ENCODE measurements around the gene AGAP5. TPM values are rescaled to one million over a fixed set of nuclear protein-coding genes. Genes with fewer than 3 reads are reported as not detected.

AGAP5 gene
- polyA plus RNA-seq, 3 donors = 0.23 to 8.9 (median 0.44) TPM

- no peaks in the 10 kb centered on the region for H4K20me1 ChIP-seq (ENCODE audit: insufficient read depth, low read length)
- Mint-ChIP-seq H3K4me1 (peaks cover 14% of the 10 kb centered on the region), H3K4me3 (no peak overlapping the region), H3K27me3 (ENCODE audit: low read depth in 3 of 3) (peaks cover 0 to 3% (median 0%) of the 10 kb centered on the region in 3 donors), H3K9me3 (no peaks in the 10 kb centered on the region), H3K36me3 (no peaks in the 10 kb centered on the region), H3K27ac (peak overlapping the region in 1 of 7 donors; percentile 60)
- H3K4me3 ChIP-seq (replicated peaks in 1 of 3; ENCODE audit: low read depth in 2 of 3, low read length in 3 of 3) = no peak overlapping the region
- H3K27me3 ChIP-seq (ENCODE audit: control insufficient read depth in 2 of 2, insufficient read depth in 2 of 2, low read length in 2 of 2) = no peaks in the 10 kb centered on the region
- H3K36me3 ChIP-seq (replicated peaks in 1 of 2; ENCODE audit: control insufficient read depth in 1 of 2, insufficient read depth in 2 of 2, low read length in 2 of 2) = no peaks in the 10 kb centered on the region
- no peak for DNase-seq
- no peaks in the 10 kb centered on the region for H3K9me3 ChIP-seq (replicated peaks in 1 of 2; ENCODE audit: control insufficient read depth in 1 of 2, insufficient read depth in 1 of 2, low read length in 2 of 2)
- H2AFZ ChIP-seq (ENCODE audit: insufficient read depth, low read depth, low read length, poor library complexity, severe bottlenecking) = no peak overlapping the region
- TF ChIP-seq CTCF (IDR thresholded peaks at IDR 0.05) = no peak
- intact Hi-C loops (cut with micrococcal nuclease) = no loop called here
- H3K9ac ChIP-seq (ENCODE audit: insufficient read depth, low read length, poor library complexity, severe bottlenecking) = no peak overlapping the region
- no peak overlapping the region for H3K4me2 ChIP-seq (replicated peaks; ENCODE audit: extremely low read depth, low read length, poor library complexity, severe bottlenecking)
- no peak overlapping the region for H3K27ac ChIP-seq (ENCODE audit: low read depth in 1 of 2, low read length in 2 of 2)
- H3K79me2 ChIP-seq (ENCODE audit: insufficient read depth, low read length) = peaks cover 4% of the 10 kb centered on the region
- H3K4me1 ChIP-seq (ENCODE audit: control insufficient read depth in 1 of 2, insufficient read depth in 2 of 2, low read length in 2 of 2) = peaks cover 16 to 17% of the 10 kb centered on the region in 2 donors
- WGBS (ENCODE audit: insufficient coverage) = 96% methylated on average over 4 of the region's 6 CpGs
These were observed 70.6 kb downstream of the AGAP5 start for GRCh38 chr10:73627300-73627699.

GRCh38 chr10:73625884-73626752 lies 71.8 kb downstream of the AGAP5 start:
- H3K9me3 ChIP-seq (replicated peaks in 1 of 2; ENCODE audit: control insufficient read depth in 1 of 2, insufficient read depth in 1 of 2, low read length in 2 of 2) = no peaks in the 10 kb centered on the region
- peak; percentile 93 to 97 (median 96) for DNase-seq
- Mint-ChIP-seq H3K9me3 (no peaks in the 10 kb centered on the region), H3K27ac (peak overlapping the region; percentile 87 to 99 (median 96)), H3K4me3 (peak overlapping the region; percentile 96 to 99), H3K36me3 (no peaks in the 10 kb centered on the region), H3K4me1 (peaks cover 14% of the 10 kb centered on the region), H3K27me3 (ENCODE audit: low read depth in 3 of 3) (peaks cover 0 to 3% (median 0%) of the 10 kb centered on the region in 3 donors)
- peak overlapping the region; percentile 99 for H2AFZ ChIP-seq (ENCODE audit: insufficient read depth, low read depth, low read length, poor library complexity, severe bottlenecking)
- H3K27ac ChIP-seq (ENCODE audit: low read depth in 1 of 2, low read length in 2 of 2) = peak overlapping the region; percentile 65 to 86
- peak overlapping the region; percentile 87 for H3K9ac ChIP-seq (ENCODE audit: insufficient read depth, low read length, poor library complexity, severe bottlenecking)
- no peaks in the 10 kb centered on the region for H4K20me1 ChIP-seq (ENCODE audit: insufficient read depth, low read length)
- peak overlapping the region; percentile 73 to 89 (median 87) for H3K4me3 ChIP-seq (replicated peaks in 1 of 3; ENCODE audit: low read depth in 2 of 3, low read length in 3 of 3)
- peak overlapping the region; percentile 93 for H3K4me2 ChIP-seq (replicated peaks; ENCODE audit: extremely low read depth, low read length, poor library complexity, severe bottlenecking)
- peaks cover 16 to 17% of the 10 kb centered on the region in 2 donors for H3K4me1 ChIP-seq (ENCODE audit: control insufficient read depth in 1 of 2, insufficient read depth in 2 of 2, low read length in 2 of 2)
- WGBS (ENCODE audit: insufficient coverage) = under 1% methylated on average over 23 of the region's 42 CpGs
- H3K27me3 ChIP-seq (ENCODE audit: control insufficient read depth in 2 of 2, insufficient read depth in 2 of 2, low read length in 2 of 2) = no peaks in the 10 kb centered on the region
- intact Hi-C loops (cut with micrococcal nuclease) = no loop called here
- H3K79me2 ChIP-seq (ENCODE audit: insufficient read depth, low read length) = peaks cover 4% of the 10 kb centered on the region
- TF ChIP-seq CTCF (IDR thresholded peaks at IDR 0.05) = no peak
- H3K36me3 ChIP-seq (replicated peaks in 1 of 2; ENCODE audit: control insufficient read depth in 1 of 2, insufficient read depth in 2 of 2, low read length in 2 of 2) = no peaks in the 10 kb centered on the region
